ENCODE measurements around the gene RPS16.

DNA sequence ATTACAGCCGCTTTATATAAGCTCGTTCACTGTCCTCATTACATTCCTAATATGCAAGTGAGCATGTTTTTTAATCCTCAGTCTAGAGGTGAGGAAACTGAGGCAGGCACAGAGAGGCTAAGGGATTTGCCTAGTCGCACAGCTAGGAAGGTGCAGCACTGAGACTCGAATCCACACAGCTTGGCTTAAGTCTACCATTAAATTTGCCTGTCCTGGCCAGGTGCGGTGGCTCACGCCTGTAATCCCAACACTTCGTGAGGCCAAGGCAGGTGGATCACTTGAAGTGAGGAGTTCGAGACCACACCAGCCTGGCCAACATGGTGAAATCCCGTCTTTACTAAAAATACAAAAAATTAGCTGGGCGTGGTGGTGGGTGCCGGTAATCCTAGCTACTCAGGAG, 8.0 kb downstream of the RPS16 start:
- TF ChIP-seq POLR2AphosphoS5 (IDR thresholded peaks at IDR 0.05; ENCODE audit: low read depth, low read length) (no peak), FOXP2 (optimal IDR thresholded peaks at IDR 0.05; ENCODE audit: borderline replicate concordance, extremely low read depth, extremely low read length, insufficient read depth) (no peak)
- TF ChIP-seq, protein P1, sequence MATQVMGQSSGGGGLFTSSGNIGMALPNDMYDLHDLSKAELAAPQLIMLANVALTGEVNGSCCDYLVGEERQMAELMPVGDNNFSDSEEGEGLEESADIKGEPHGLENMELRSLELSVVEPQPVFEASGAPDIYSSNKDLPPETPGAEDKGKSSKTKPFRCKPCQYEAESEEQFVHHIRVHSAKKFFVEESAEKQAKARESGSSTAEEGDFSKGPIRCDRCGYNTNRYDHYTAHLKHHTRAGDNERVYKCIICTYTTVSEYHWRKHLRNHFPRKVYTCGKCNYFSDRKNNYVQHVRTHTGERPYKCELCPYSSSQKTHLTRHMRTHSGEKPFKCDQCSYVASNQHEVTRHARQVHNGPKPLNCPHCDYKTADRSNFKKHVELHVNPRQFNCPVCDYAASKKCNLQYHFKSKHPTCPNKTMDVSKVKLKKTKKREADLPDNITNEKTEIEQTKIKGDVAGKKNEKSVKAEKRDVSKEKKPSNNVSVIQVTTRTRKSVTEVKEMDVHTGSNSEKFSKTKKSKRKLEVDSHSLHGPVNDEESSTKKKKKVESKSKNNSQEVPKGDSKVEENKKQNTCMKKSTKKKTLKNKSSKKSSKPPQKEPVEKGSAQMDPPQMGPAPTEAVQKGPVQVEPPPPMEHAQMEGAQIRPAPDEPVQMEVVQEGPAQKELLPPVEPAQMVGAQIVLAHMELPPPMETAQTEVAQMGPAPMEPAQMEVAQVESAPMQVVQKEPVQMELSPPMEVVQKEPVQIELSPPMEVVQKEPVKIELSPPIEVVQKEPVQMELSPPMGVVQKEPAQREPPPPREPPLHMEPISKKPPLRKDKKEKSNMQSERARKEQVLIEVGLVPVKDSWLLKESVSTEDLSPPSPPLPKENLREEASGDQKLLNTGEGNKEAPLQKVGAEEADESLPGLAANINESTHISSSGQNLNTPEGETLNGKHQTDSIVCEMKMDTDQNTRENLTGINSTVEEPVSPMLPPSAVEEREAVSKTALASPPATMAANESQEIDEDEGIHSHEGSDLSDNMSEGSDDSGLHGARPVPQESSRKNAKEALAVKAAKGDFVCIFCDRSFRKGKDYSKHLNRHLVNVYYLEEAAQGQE (IDR thresholded peaks at IDR 0.05; ENCODE audit: insufficient read depth in 1 of 2, low read depth in 2 of 2, low read length in 2 of 2) = no peak

All from PFSK-1 (cell line).